Measurements from ENCODE around the gene TTYH3.

TTYH3 gene

GRCh38 chr7:2701424-2701823, 69.6 kb downstream of the TTYH3 start:
- no peak for DNase-seq (ENCODE audit: low spot score)
- TF ChIP-seq CTCF (IDR thresholded peaks at IDR 0.05; ENCODE audit: extremely low read depth, missing control alignments), result no peak

- DNase-seq (ENCODE audit: low spot score), result no peak
- TF ChIP-seq CTCF (IDR thresholded peaks at IDR 0.05; ENCODE audit: extremely low read depth, missing control alignments), result no peak
Measured at GRCh38 chr7:2701832-2702593, 70.2 kb downstream of the TTYH3 start.

GRCh38 chr7:2702594-2702957, 70.8 kb downstream of the TTYH3 start:
- TF ChIP-seq CTCF (IDR thresholded peaks at IDR 0.05; ENCODE audit: extremely low read depth, missing control alignments), result no peak
- DNase-seq (ENCODE audit: low spot score), result no peak

- no peak for TF ChIP-seq CTCF (IDR thresholded peaks at IDR 0.05; ENCODE audit: extremely low read depth, missing control alignments)
Measured at GRCh38 chr7:2705371-2706096, 73.7 kb downstream of the TTYH3 start.

GRCh38 chr7:2706685-2707126, 74.9 kb downstream of the TTYH3 start:
- TF ChIP-seq CTCF (IDR thresholded peaks at IDR 0.05; ENCODE audit: extremely low read depth, missing control alignments), result no peak
- no peak for DNase-seq (ENCODE audit: low spot score)

More at GRCh38 chr7:2705371-2706096, 73.7 kb downstream of the TTYH3 start:
- no peak for DNase-seq (ENCODE audit: low spot score)

GRCh38 chr7:2707481-2707880, 75.7 kb downstream of the TTYH3 start:
- DNase-seq (ENCODE audit: low spot score), result no peak
- no peak for TF ChIP-seq CTCF (IDR thresholded peaks at IDR 0.05; ENCODE audit: extremely low read depth, missing control alignments)

- TF ChIP-seq CTCF (IDR thresholded peaks at IDR 0.05; ENCODE audit: extremely low read depth, missing control alignments), result no peak
- no peak for DNase-seq (ENCODE audit: low spot score)
Measured at GRCh38 chr7:2708041-2708440, 76.3 kb downstream of the TTYH3 start.
